Measurements from ENCODE around the gene CORT. TPM values are rescaled to one million over a fixed set of nuclear protein-coding genes. Genes with fewer than 3 reads are reported as not detected.

Gene CORT
- total RNA-seq, 4 donors from 2014 or later, result 0.29 to 1.2 (median 0.33) TPM; not detected in 1

- DNase-seq (ENCODE audit: extremely low spot score), result no peak
- intact Hi-C loops (cut with DNase I), result no loop called here
- no peaks in the 10 kb centered on the region for H3K9me3 ChIP-seq
- no peak overlapping the region for H3K4me3 ChIP-seq
- 83% methylated on average over 9 of the region's 9 CpGs for WGBS
- no peaks in the 10 kb centered on the region for H3K27me3 ChIP-seq
- peaks cover 0 to 6% (median 0%) of the 10 kb centered on the region in 4 donors for H3K4me1 ChIP-seq
- peaks cover 21 to 49% (median 27%) of the 10 kb centered on the region in 4 donors for H3K36me3 ChIP-seq
- H3K27ac ChIP-seq (replicated peaks in 1 of 4), result no peak overlapping the region
- TF ChIP-seq CTCF (IDR thresholded peaks at IDR 0.05) (no peak), POLR2AphosphoS5 (IDR thresholded peaks at IDR 0.05) (no peak), EP300 (IDR thresholded peaks at IDR 0.05) (no peak), POLR2A (IDR thresholded peaks at IDR 0.05; ENCODE audit: low read depth) (no peak)
Observed at GRCh38 chr1:10457875-10458274, 8.0 kb downstream of the CORT start.

- 78% methylated on average over 3 of the region's 3 CpGs for WGBS
- no peak overlapping the region for H3K27ac ChIP-seq (replicated peaks in 1 of 4)
- no peak overlapping the region for H3K4me3 ChIP-seq
- H3K27me3 ChIP-seq, result no peaks in the 10 kb centered on the region
- no peak for DNase-seq (ENCODE audit: extremely low spot score)
- no peaks in the 10 kb centered on the region for H3K9me3 ChIP-seq
- TF ChIP-seq POLR2AphosphoS5 (IDR thresholded peaks at IDR 0.05) (no peak), EP300 (IDR thresholded peaks at IDR 0.05) (no peak), POLR2A (IDR thresholded peaks at IDR 0.05; ENCODE audit: low read depth) (no peak), CTCF (IDR thresholded peaks at IDR 0.05) (no peak)
- peaks cover 29 to 62% (median 39%) of the 10 kb centered on the region in 4 donors for H3K36me3 ChIP-seq
- intact Hi-C loops (cut with DNase I), result no loop called here
- H3K4me1 ChIP-seq, result peaks cover 0 to 6% (median 0%) of the 10 kb centered on the region in 4 donors
Observed at GRCh38 chr1:10459184-10459583, 9.4 kb downstream of the CORT start.

- WGBS, result 95% methylated on average over 2 of the region's 2 CpGs
- peaks cover 51 to 75% (median 73%) of the 10 kb centered on the region in 4 donors for H3K36me3 ChIP-seq
- TF ChIP-seq EP300 (IDR thresholded peaks at IDR 0.05) (no peak), CTCF (IDR thresholded peaks at IDR 0.05) (no peak), POLR2AphosphoS5 (IDR thresholded peaks at IDR 0.05) (no peak), POLR2A (IDR thresholded peaks at IDR 0.05; ENCODE audit: low read depth) (no peak)
Observed at GRCh38 chr1:10467078-10467477, 17.2 kb downstream of the CORT start.

GRCh38 chr1:10470043-10470442 lies 20.2 kb downstream of the CORT start:
- no peak for DNase-seq (ENCODE audit: extremely low spot score)
- no peak for TF ChIP-seq POLR2AphosphoS5 (IDR thresholded peaks at IDR 0.05)
- WGBS, result 92% methylated on average over 4 of the region's 4 CpGs
- Histone ChIP-seq H3K27ac (replicated peaks in 1 of 4) (no peak overlapping the region), H3K36me3 (peaks cover 30 to 45% (median 44%) of the 10 kb centered on the region in 4 donors), H3K27me3 (no peaks in the 10 kb centered on the region), H3K9me3 (no peaks in the 10 kb centered on the region), H3K4me1 (peaks cover 14 to 28% (median 21%) of the 10 kb centered on the region in 4 donors), H3K4me3 (no peak overlapping the region)
- intact Hi-C loops (cut with DNase I), result no loop called here

More at GRCh38 chr1:10467078-10467477, 17.2 kb downstream of the CORT start:
- Histone ChIP-seq H3K27ac (replicated peaks in 1 of 4) (no peak overlapping the region), H3K9me3 (no peaks in the 10 kb centered on the region), H3K4me1 (peaks cover 10 to 13% (median 11%) of the 10 kb centered on the region in 4 donors), H3K4me3 (no peak overlapping the region), H3K27me3 (no peaks in the 10 kb centered on the region)
- intact Hi-C loops (cut with DNase I), result no loop called here
- no peak for DNase-seq (ENCODE audit: extremely low spot score)

GRCh38 chr1:10471411-10472219 lies 21.8 kb downstream of the CORT start:
- Histone ChIP-seq H3K27ac (replicated peaks in 1 of 4) (peak overlapping the region; percentile 78 to 85 (median 82)), H3K9me3 (no peaks in the 10 kb centered on the region), H3K27me3 (no peaks in the 10 kb centered on the region), H3K4me3 (peak overlapping the region; percentile 69 to 94 (median 78)), H3K4me1 (peaks cover 21 to 42% (median 37%) of the 10 kb centered on the region in 4 donors), H3K36me3 (peaks cover 16 to 30% (median 28%) of the 10 kb centered on the region in 4 donors)
- intact Hi-C loops (cut with DNase I), result no loop called here
- WGBS, result 8% methylated on average over 16 of the region's 23 CpGs
- TF ChIP-seq POLR2A (IDR thresholded peaks at IDR 0.05; ENCODE audit: low read depth) (no peak), CTCF (IDR thresholded peaks at IDR 0.05) (no peak), EP300 (IDR thresholded peaks at IDR 0.05) (no peak), POLR2AphosphoS5 (IDR thresholded peaks at IDR 0.05) (no peak)
- no peak for DNase-seq (ENCODE audit: extremely low spot score)
